T-helper 1 cell treated with Interleukin-12 subunit alpha and Interleukin-12 subunit beta and Interleukin-4 antibody, amounts not matched to agents 30 μg/mL and 1 μg/mL, for 36 hours (primary cell): ENCODE results near the gene CYSTM1.
A peak's percentile ranks its signal among the peaks of the same experiment; 100 is the strongest.

Experiments used
- H3K27ac Mint-ChIP-seq: one replicate; pipeline ENCODE4 v1.8.0; 2021; ENCODE audit warnings: mild to moderate bottlenecking, mixed read lengths
- H3K27me3 Mint-ChIP-seq: one replicate; pipeline ENCODE4 v1.8.0; 2021; ENCODE audit warnings: low read depth, mixed read lengths
- H3K36me3 Mint-ChIP-seq: one replicate; pipeline ENCODE4 v1.8.0; 2021; ENCODE audit warnings: low read depth, mixed read lengths
- H3K4me1 Mint-ChIP-seq: one replicate; pipeline ENCODE4 v1.8.0; 2021; ENCODE audit warnings: low read depth, mixed read lengths
- H3K4me3 Mint-ChIP-seq: one replicate; pipeline ENCODE4 v1.8.0; 2021; ENCODE audit warnings: mild to moderate bottlenecking, moderate library complexity, mixed read lengths
- H3K9me3 Mint-ChIP-seq: one replicate; pipeline ENCODE4 v1.8.0; 2021; ENCODE audit warnings: mixed read lengths

Gene CYSTM1

DNA sequence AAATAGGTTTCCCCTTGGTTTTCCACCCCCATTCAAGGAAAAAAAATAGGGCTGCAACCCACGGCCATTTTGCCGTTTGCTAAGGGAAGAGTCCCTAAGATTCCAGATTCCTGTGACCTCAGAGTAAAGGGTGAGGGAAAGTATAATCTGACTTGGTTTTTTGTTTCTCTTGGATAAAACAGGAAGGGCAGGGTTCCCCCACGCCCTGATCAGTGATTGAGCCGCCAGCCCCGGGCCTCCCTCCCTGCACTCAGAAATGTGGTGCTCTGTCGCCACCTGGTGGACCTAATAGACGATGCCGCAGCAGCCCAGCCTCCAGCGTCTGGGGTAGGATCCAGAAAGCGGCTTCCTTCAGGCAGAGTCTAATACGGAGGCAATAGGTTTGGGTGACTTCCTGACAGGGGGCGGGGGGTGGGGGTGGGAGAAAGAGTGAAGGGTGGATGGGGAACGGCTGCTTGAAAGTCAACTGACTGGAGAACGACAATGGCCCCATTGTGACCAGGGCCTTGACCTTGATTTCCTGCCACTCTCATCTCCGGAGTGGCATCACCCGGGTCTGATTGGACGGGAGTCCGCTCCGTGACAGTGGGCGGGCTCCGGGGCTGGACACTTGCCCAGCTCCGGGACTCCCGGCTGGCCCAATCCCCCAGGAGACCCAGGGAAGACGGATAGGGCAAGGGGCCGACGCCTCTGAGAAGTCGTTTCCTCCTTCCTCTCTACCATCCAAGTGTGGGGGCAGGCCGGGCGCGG lies 17.8 kb upstream of the CYSTM1 start:
- Mint-ChIP-seq H3K9me3 (no peaks in the 10 kb centered on the region), H3K4me3 (peak overlapping the region; percentile 40), H3K36me3 (no peaks in the 10 kb centered on the region), H3K27ac (no peak overlapping the region), H3K27me3 (peaks cover 6% of the 10 kb centered on the region), H3K4me1 (peaks cover 5% of the 10 kb centered on the region)

DNA sequence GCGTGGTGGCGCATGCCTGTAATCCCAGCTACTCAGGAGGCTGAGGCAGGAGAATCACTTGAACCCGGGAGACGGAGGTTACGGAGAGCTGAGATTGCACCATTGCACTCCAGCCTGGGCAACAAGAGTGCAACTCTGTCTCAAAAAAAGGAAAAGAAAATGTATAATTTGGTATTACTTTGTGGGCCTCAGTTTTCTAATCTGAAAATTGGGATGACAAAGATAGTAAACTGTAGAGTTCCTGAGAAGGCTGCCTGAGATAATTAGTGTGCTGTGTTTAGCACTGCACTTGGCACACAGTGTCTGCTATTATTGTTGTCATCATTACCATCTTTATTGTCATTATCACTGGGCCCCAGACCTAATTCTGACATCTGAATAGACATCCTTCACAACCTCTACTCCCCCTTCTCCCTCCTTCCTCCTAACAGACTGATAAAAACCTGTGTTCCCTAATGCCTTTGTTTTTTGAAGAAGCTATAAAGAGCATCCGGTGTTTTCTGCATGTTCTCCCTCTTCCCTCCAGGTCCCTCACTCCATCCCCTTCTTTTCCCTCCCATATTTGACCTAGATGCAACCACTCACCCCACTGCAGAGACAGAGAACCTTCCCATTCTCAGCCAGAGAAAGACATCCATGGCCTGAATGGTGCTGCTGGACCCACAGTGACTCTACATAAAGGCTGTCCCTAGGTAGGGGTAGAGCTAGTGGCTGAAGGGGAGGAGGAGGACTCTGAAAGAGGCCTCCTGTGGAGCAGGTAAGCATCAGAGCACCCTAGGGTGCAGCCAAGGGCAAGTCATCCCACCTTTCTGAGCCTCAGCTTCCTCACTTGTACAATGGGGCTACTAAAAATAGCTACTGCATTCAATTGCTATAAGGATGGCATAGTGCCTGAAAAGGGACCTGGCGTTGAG lies 15.7 kb upstream of the CYSTM1 start:
- Mint-ChIP-seq H3K36me3 (no peaks in the 10 kb centered on the region), H3K4me3 (no peak overlapping the region), H3K27me3 (peaks cover 6% of the 10 kb centered on the region), H3K9me3 (no peaks in the 10 kb centered on the region), H3K27ac (no peak overlapping the region), H3K4me1 (peaks cover 5% of the 10 kb centered on the region)

- Mint-ChIP-seq H3K27ac (no peak overlapping the region), H3K4me1 (no peaks in the 10 kb centered on the region), H3K27me3 (peaks cover 18% of the 10 kb centered on the region), H3K36me3 (no peaks in the 10 kb centered on the region), H3K4me3 (no peak overlapping the region), H3K9me3 (no peaks in the 10 kb centered on the region)
These were observed 12.7 kb upstream of the CYSTM1 start for GRCh38 chr5:140162275-140162674.

DNA sequence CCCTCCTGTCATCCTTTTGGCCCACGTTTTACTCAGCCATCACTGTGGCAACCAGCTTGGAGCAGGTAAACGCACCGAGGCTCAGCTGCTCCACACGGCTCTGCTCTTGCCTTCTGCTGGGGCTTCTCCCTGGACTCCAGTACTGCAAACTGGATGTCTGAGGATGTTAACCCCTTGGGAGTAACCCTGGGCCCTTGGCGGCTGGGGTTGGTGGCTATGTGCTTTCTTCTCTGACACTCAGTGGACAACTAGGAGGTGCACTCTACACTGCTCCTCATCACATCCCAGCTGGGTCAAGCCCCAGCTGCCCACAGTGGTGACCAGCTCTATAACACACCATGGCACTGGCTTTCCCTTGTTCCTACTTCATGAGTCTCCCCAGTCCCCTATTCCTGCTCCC lies 12.2 kb upstream of the CYSTM1 start:
- H3K9me3 Mint-ChIP-seq = no peaks in the 10 kb centered on the region
- no peak overlapping the region for H3K27ac Mint-ChIP-seq
- no peaks in the 10 kb centered on the region for H3K4me1 Mint-ChIP-seq
- peaks cover 19% of the 10 kb centered on the region for H3K27me3 Mint-ChIP-seq
- no peak overlapping the region for H3K4me3 Mint-ChIP-seq
- no peaks in the 10 kb centered on the region for H3K36me3 Mint-ChIP-seq

DNA sequence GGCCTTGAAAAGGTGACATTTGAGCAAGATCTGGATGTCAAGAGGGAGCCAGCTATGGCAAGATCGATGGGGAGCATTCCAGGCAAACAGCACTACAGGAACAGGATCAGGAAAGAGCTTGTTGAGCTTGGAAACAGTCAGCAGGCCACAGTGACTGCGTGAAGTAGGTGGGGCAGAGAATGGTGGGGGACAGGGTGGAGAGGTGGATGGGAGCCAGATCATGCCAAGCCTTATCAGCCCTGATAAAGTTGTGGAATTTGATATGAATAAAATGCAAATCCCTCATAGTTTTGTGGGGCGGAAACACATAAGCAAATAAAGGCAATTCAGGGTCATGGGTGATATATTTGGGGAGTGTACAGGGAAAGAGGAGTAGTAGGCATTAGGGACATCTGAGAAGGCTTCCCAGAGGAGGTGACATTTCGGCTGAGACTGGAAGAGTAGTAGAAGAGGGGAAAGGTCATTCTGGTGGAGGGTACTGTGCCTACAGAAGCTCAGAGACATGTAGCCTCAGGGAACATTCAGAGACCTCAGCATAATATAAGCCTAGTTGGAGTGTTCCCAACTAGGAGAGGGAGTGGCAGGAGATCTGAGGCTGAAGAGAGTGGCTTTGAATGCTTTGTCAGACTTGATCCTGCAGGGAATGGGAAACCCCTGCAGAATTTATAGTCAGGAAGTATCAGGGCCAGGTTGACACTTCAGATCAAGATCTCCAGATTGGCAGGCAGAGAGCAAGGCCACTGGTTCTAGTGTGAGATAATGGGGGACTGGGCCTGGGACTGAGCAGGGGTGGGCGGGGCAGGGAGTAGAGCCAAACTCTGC lies 9.7 kb upstream of the CYSTM1 start:
- Mint-ChIP-seq H3K36me3 (no peaks in the 10 kb centered on the region), H3K4me3 (no peak overlapping the region), H3K9me3 (no peaks in the 10 kb centered on the region), H3K27me3 (peaks cover 19% of the 10 kb centered on the region), H3K4me1 (peaks cover 5% of the 10 kb centered on the region), H3K27ac (no peak overlapping the region)

GRCh38 chr5:140165923-140166270 lies 9.1 kb upstream of the CYSTM1 start:
- Mint-ChIP-seq H3K4me3 (no peak overlapping the region), H3K27ac (no peak overlapping the region), H3K4me1 (peaks cover 5% of the 10 kb centered on the region), H3K9me3 (no peaks in the 10 kb centered on the region), H3K27me3 (peaks cover 14% of the 10 kb centered on the region), H3K36me3 (no peaks in the 10 kb centered on the region)

GRCh38 chr5:140166911-140167310 lies 8.1 kb upstream of the CYSTM1 start:
- no peak overlapping the region for H3K4me3 Mint-ChIP-seq
- H3K27me3 Mint-ChIP-seq = peaks cover 22% of the 10 kb centered on the region
- H3K27ac Mint-ChIP-seq = no peak overlapping the region
- H3K9me3 Mint-ChIP-seq = no peaks in the 10 kb centered on the region
- peaks cover 5% of the 10 kb centered on the region for H3K4me1 Mint-ChIP-seq
- no peaks in the 10 kb centered on the region for H3K36me3 Mint-ChIP-seq

GRCh38 chr5:140168371-140168770 lies 6.6 kb upstream of the CYSTM1 start:
- Mint-ChIP-seq H3K4me3 (no peak overlapping the region), H3K36me3 (no peaks in the 10 kb centered on the region), H3K27ac (no peak overlapping the region), H3K9me3 (no peaks in the 10 kb centered on the region), H3K27me3 (peaks cover 22% of the 10 kb centered on the region), H3K4me1 (peaks cover 5% of the 10 kb centered on the region)

GRCh38 chr5:140169410-140169809 lies 5.6 kb upstream of the CYSTM1 start:
- Mint-ChIP-seq H3K27ac (no peak overlapping the region), H3K27me3 (peaks cover 26% of the 10 kb centered on the region), H3K36me3 (no peaks in the 10 kb centered on the region), H3K9me3 (no peaks in the 10 kb centered on the region), H3K4me1 (peaks cover 9% of the 10 kb centered on the region), H3K4me3 (no peak overlapping the region)

GRCh38 chr5:140172483-140172882 lies 2.5 kb upstream of the CYSTM1 start:
- H3K4me3 Mint-ChIP-seq = no peak overlapping the region

GRCh38 chr5:140174014-140174413 lies 974 bp upstream of the CYSTM1 start:
- Mint-ChIP-seq H3K9me3 (no peaks in the 10 kb centered on the region), H3K4me1 (peaks cover 14% of the 10 kb centered on the region), H3K36me3 (peaks cover 1% of the 10 kb centered on the region), H3K4me3 (peak overlapping the region; percentile 38), H3K27me3 (peaks cover 19% of the 10 kb centered on the region), H3K27ac (peak overlapping the region; percentile 16)

More at GRCh38 chr5:140172483-140172882, 2.5 kb upstream of the CYSTM1 start:
- Mint-ChIP-seq H3K27me3 (peaks cover 19% of the 10 kb centered on the region), H3K4me1 (peaks cover 19% of the 10 kb centered on the region), H3K9me3 (no peaks in the 10 kb centered on the region), H3K27ac (no peak overlapping the region), H3K36me3 (peaks cover 1% of the 10 kb centered on the region)

GRCh38 chr5:140175367-140176030 lies 511 bp downstream of the CYSTM1 start:
- Mint-ChIP-seq H3K4me3 (peak overlapping the region; percentile 86), H3K4me1 (peaks cover 14% of the 10 kb centered on the region), H3K36me3 (peaks cover 1% of the 10 kb centered on the region), H3K27me3 (peaks cover 19% of the 10 kb centered on the region), H3K9me3 (no peaks in the 10 kb centered on the region), H3K27ac (peak overlapping the region; percentile 87)

DNA sequence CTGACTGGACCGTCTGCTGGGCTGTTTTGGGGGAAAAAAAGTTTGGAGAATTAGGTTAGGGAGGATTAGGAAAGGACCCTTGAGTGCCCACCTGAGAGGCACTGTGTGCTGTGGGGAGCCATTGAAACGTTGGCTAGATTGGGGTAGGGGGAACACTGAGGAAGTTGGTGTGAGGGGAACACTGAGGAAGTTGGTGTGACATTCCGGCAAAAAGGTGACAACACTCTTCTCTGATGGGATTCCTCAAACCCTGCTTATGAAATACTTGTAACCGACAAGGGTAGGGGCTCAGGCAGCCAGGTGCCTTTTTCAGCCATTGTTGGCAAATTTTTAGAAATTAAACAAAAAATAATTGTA lies 1.0 kb downstream of the CYSTM1 start:
- peak overlapping the region; percentile 87 for H3K27ac Mint-ChIP-seq
- H3K27me3 Mint-ChIP-seq = peaks cover 17% of the 10 kb centered on the region
- H3K4me3 Mint-ChIP-seq = peak overlapping the region; percentile 86
- H3K4me1 Mint-ChIP-seq = peaks cover 18% of the 10 kb centered on the region
- H3K36me3 Mint-ChIP-seq = peaks cover 1% of the 10 kb centered on the region
- H3K9me3 Mint-ChIP-seq = no peaks in the 10 kb centered on the region

- H3K27ac Mint-ChIP-seq = no peak overlapping the region
- H3K9me3 Mint-ChIP-seq = no peaks in the 10 kb centered on the region
- peaks cover 18% of the 10 kb centered on the region for H3K4me1 Mint-ChIP-seq
- peaks cover 1% of the 10 kb centered on the region for H3K36me3 Mint-ChIP-seq
- peaks cover 11% of the 10 kb centered on the region for H3K27me3 Mint-ChIP-seq
- H3K4me3 Mint-ChIP-seq = no peak overlapping the region
These were observed 3.1 kb downstream of the CYSTM1 start for GRCh38 chr5:140178086-140178410.
